AG04449 (cell line): ENCODE results near the gene DCAF10.

Experiments used
- CTCF ChIA-PET: fragments of 350-600 bp; formaldehyde crosslinking; extraction: SDS; loops from one replicate; lab custom pipeline; 2021; ENCODE audit warnings: antibody characterized with exemption; lab: Yijun Ruan, JAX
- POLR2A ChIA-PET: fragments of 400-600, 350-600 bp; formaldehyde crosslinking; extraction: SDS; loops from one replicate; lab custom pipeline; 2020; ENCODE audit warnings: antibody characterized with exemption, inconsistent platforms; lab: Yijun Ruan, JAX
- DNase-seq: peaks from one replicate; pipeline ENCODE4 v3.0.0-alpha.2; 2010; ENCODE audit warnings: low read depth, low spot score
- H3K4me3 ChIP-seq: 2 replicates; pipeline ENCODE4 v1.5.1; 2011; ENCODE audit warnings: low read depth, mild to moderate bottlenecking, control low read depth, low read length
- CTCF ChIP-seq: IDR thresholded peaks from one replicate; pipeline ENCODE4 v1.5.1; 2011; ENCODE audit warnings: mild to moderate bottlenecking, moderate library complexity, low read length, control low read depth, inconsistent platforms; ENCODE audit not compliant: insufficient read depth; ENCODE audit errors: missing control alignments

The DCAF10 gene

GRCh38 chr9:37775216-37775919 is 25.2 kb upstream of the DCAF10 start:
- ChIA-PET POLR2A (interaction anchor here (0.9 to 1.6 kb wide), 3 partner anchors 8 to 25 kb away, joined by 3 to 4 read pairs (median 4); partner anchors contain the start of genes DCAF10 and EXOSC3), CTCF (no interaction called here)
- no peak for DNase-seq

DNA sequence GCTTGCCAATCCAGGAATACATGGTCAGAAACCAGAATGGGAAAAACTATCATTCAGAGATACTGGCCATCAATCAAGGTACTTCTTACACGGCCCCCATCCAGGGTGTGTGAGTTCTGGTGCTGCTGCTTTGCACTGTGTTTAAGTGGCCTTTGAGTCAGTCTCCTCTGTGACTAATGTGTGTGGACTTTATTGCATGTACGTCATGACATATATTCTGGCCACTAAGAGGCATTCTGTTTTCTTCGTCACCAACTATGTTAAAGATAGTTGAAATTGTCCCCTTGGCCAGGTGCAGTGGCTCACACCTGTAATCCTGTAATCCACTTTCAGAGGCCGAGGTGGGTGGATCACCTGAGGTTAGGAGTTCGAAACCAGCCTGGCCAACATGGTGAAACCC is 24.3 kb upstream of the DCAF10 start:
- CTCF ChIA-PET = no interaction called here
- TF ChIP-seq CTCF = no peak
- POLR2A ChIA-PET = no interaction called here
- DNase-seq = no peak
- no peak overlapping the region for H3K4me3 ChIP-seq

More at GRCh38 chr9:37775216-37775919, 25.2 kb upstream of the DCAF10 start:
- TF ChIP-seq CTCF = no peak
- H3K4me3 ChIP-seq = no peak overlapping the region

DNA sequence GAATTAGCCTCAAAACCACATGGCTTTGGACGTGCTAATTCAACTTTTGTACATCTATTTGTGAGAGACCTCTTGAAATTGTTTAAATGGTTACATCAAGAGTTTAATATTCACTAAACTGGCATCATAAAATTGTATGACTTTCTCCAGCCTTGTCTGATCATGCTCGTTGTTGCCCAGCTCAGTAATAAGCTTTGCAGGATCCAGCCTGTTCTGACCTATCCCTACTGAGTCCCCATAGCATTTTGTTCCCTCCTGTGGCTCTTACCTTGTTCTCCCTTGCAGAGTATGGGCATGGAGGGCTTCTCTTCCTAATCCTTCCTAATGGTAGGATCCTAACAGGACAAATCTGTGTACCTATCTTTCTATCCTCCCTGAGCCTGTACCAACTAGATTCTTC is 22.1 kb upstream of the DCAF10 start:
- no peak for TF ChIP-seq CTCF
- no peak overlapping the region for H3K4me3 ChIP-seq
- POLR2A ChIA-PET = no interaction called here
- no peak for DNase-seq
- CTCF ChIA-PET = no interaction called here

GRCh38 chr9:37784291-37784615 is 16.3 kb upstream of the DCAF10 start:
- POLR2A ChIA-PET = no interaction called here
- CTCF ChIA-PET = interaction anchor here (1.4 to 1.9 kb wide), 4 partner anchors 13 to 201 kb away, joined by 3 to 6 read pairs (median 4); partner anchors contain the start of gene DCAF10
- H3K4me3 ChIP-seq = peak overlapping the region; percentile 99
- TF ChIP-seq CTCF = no peak
- DNase-seq = no peak

- ChIA-PET CTCF (interaction anchor here (0.7 to 1.9 kb wide), 5 partner anchors 11 to 201 kb away, joined by 3 to 6 read pairs (median 4); no protein-coding TSS in a partner anchor), POLR2A (interaction anchor here (0.7 to 1.0 kb wide), 2 partner anchors 10 to 16 kb away, joined by 4 to 11 read pairs; partner anchors contain the start of gene DCAF10)
- H3K4me3 ChIP-seq = peak within 1 kb of the TSS; percentile 99
- no peak for DNase-seq
- TF ChIP-seq CTCF = no peak
Measured at GRCh38 chr9:37784616-37785483, 15.7 kb upstream of the DCAF10 start, which contains the start of gene EXOSC3. Gene EXOSC3, minus strand, starts transcription at chr9:37785064. Its CDS starts 20 bp downstream, at chr9:37785044.

GRCh38 chr9:37787059-37787458 is 13.5 kb upstream of the DCAF10 start:
- TF ChIP-seq CTCF = no peak
- DNase-seq = no peak
- POLR2A ChIA-PET = no interaction called here
- CTCF ChIA-PET = no interaction called here
- H3K4me3 ChIP-seq = no peak overlapping the region
